C4-2B (cell line): ENCODE data around the gene NR3C1.

Source experiments
- ZFX ChIP-seq: fragments of 450-650 bp; IDR thresholded peaks from 2 replicates; pipeline ENCODE4 v1.6.1; 2017
- TF ChIP-seq, protein P1 (sequence below): fragments of 450-650 bp; conservative IDR thresholded peaks from 2 replicates; pipeline ENCODE4 v1.5.1; 2017; ENCODE audit warnings: mild to moderate bottlenecking

DNA sequence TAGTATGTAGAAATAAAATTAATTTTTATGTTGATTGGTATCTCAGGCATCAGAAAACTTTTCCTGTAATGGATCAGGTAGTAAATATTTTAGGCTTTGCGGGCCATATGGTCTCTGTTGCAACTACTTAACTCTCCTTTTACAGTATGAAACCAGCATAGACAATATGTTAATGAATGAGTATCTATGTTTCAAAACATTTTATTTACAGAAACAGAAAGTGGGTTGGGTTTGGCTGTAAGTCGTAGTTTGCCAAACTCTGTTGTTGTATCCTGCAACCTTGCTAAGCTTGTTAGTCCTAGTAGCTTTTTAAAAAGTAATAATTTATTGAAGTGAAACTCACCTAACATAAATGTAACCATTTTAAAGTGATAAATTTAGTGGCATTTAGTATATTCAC, 132.1 kb downstream of the NR3C1 start:
- TF ChIP-seq, protein P1, sequence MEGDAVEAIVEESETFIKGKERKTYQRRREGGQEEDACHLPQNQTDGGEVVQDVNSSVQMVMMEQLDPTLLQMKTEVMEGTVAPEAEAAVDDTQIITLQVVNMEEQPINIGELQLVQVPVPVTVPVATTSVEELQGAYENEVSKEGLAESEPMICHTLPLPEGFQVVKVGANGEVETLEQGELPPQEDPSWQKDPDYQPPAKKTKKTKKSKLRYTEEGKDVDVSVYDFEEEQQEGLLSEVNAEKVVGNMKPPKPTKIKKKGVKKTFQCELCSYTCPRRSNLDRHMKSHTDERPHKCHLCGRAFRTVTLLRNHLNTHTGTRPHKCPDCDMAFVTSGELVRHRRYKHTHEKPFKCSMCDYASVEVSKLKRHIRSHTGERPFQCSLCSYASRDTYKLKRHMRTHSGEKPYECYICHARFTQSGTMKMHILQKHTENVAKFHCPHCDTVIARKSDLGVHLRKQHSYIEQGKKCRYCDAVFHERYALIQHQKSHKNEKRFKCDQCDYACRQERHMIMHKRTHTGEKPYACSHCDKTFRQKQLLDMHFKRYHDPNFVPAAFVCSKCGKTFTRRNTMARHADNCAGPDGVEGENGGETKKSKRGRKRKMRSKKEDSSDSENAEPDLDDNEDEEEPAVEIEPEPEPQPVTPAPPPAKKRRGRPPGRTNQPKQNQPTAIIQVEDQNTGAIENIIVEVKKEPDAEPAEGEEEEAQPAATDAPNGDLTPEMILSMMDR, result no peak
- no peak for TF ChIP-seq ZFX
